ENCODE measurements around the gene DARS1. TPM values are rescaled to one million over a fixed set of nuclear protein-coding genes. Genes with fewer than 3 reads are reported as not detected.

Gene DARS1
- 58.8 TPM for total RNA-seq

DNA sequence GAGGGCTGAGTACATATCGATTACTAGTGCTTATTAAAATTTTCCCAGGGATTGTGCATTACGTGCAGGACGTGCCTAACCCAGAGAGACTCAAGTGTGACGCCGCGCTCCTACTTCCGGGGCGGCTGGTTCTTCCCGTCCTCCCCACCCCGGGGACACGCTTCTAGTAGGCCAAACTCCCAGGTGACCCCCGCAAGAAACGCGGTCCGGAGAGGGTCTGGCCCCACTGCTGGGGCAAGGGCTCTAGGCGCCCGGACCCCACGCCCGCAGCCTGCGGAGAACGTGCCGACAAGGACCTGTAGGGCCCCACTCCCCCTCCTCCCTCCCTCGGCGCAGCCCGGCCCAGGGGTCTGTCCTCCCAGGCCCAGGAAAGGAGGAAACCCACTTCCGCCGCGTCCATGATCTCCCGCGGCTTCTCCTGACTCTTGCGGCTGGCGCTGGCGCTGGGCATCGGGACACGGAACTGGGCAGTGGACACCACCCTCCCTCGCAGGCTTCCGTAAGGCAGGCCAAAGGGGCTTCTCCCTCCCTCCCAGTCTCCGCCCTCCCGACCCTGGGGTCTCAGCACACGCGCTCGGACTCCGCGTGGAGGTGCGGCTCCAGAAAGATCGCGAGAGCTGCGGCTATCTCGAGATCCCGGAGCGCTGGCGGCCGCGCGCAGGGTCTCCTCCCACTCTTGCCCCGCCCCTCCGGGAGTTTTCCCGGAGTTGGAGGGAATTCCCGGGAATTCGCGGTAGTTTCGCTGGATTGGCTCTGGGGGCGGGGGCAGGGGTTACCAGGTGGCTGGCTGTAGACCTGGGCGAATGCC lies at the start of gene DARS1:
TSS of gene DARS1 (minus strand) at position 609 of the 808 bp plus-strand sequence. CDS start at position 451, 158 bp downstream.

GRCh38 chr2:135876066-135876711 lies 109.2 kb downstream of the DARS1 start, which contains the start of gene MCM6:
Gene MCM6 (minus strand): TSS chr2:135876443. CDS start chr2:135876365, 78 bp downstream.

Other genes with a start within 250 kb of the DARS1 start
- 81.4 TPM for gene UBXN4, start 243.8 kb downstream of the DARS1 start, total RNA-seq
- not detected for gene LCT, start 148.4 kb downstream of the DARS1 start, total RNA-seq
- 21.2 TPM for gene MCM6, start 109.2 kb downstream of the DARS1 start, total RNA-seq
- gene CXCR4, start 132.5 kb upstream of the DARS1 start, total RNA-seq, result 46.8 TPM

Measured in diencephalon (tissue), 1 donor.